ENCODE data around the gene PHAF1.

- TF ChIP-seq CTCF (IDR thresholded peaks at IDR 0.05) (no peak), POLR2A (IDR thresholded peaks at IDR 0.05) (no peak)
These were observed 49.2 kb downstream of the PHAF1 start for GRCh38 chr16:67158637-67159600.
